SK-N-DZ (cell line): ENCODE results near the gene DCAF5.

ENCODE experiments used
- DNase-seq: peaks from one replicate; pipeline ENCODE4 v3.0.0-alpha.2; 2015; ENCODE audit warnings: low spot score
- small RNA-seq, 2 experiments: library from RNA; depleted of rRNA; stranded (forward); fragments of <200 nt; gene quantifications; one replicate each; pipeline ENCODE3, GENCODE V24; 2014

Gene DCAF5

DNA sequence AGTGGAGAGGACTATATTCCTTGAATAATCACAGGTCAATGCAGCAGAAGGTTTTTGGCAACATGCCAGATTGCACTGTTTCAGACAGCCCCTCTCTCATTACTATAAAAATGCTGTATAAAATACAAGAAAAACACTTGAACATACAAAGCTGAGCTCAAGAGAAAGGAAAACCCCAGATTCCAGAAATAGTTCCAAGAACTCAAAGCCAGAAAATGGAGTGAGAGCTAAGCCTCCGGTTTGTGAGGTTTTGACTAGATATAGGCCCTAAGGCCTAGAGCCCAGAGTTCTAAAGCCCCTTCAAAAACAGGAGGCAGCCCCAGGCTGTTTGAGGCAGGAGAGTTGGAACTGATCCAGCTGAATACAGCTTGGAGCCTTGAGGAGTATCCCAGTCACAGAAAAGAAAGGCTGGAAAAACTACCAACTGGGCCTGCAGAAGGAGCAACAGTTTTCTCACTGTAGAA, 144.5 kb downstream of the DCAF5 start:
- DNase-seq = no peak

DNA sequence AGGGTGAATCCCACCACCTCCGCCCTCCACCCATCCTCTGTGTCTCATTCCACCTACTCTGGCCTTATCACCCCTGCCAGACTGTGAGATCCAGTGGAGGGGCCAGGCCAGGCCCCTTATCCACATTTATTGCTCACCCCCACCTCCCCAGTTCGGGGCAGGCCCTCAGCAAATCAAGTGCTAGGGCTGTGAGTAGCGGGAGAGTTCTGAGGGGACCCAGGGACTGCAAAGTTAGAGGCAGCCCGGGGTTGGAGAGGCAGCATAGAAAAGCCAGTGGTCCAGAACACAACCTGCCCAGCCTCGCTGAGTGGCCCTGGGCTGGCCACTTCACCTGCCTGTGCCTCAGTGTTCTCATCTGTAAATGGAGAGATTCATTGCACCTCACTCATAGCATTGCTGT, 146.6 kb downstream of the DCAF5 start:
- DNase-seq = no peak

DNA sequence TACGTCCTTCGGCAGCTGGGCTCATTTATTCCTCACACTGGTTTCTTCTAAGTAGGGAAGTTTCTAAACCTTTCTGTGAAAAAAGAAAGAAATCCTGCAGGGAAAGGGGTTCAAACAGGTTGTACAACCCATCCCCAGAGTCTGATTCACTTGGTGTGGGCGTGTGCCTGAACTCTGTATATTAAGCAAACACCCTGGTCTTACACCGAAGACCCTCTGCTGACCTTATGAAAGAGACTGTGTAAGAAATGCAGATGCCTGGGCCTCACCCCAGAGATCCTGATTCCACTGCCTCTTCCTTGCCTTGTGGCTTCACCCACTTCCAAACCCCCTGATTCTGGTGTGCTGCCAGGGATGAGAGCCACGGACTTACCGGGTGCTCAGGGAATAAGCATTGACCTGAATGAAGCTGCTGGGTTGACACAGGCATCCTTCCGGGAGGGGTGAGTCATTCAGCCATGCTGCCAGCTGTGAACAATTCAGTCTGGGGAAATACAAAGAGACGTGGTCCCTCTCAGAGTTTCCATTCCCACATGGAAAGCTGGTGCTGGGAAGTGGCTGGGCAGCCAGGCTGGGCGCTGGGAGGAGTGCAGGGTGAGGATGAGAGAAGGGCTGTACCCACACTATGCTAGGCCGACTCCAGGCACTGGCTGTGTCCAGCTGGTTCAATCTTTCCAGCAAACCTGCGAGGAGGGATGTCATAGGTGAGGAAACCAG, 147.3 kb downstream of the DCAF5 start:
- DNase-seq = no peak

DNA sequence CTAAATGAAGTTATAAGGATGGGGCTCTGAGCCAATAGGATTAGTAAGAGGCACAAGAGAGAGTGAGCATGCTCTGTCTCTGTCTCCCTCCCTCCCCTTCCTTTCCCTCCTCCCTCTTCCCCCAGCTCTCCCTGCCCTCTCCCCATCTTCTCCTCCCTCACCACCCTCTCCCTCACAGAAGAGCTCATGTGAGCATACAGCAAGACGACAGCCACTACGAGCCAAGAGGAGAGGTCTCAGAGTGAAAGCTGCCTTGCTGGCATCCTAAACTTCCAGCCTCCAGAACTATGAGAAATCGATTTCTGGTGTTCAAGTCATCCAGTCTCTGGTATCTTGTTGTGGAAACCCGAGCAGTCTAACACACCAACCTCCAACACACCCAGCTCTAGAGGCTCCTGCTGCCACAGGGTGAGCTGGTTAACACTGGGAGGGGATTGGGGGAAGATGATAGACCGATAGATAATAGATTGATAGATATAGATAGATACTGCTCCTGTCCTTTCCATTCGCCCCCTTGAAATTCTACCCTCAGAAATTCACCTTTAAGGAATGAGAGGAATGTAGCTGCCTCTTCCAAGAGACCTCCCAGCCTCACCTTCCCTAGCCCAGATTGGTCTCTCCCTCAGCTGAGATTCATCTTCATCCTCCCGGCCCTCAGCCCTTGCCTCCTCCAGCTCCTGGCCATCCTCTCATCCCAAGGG, 148.0 kb downstream of the DCAF5 start:
- peak; percentile 70 for DNase-seq

DNA sequence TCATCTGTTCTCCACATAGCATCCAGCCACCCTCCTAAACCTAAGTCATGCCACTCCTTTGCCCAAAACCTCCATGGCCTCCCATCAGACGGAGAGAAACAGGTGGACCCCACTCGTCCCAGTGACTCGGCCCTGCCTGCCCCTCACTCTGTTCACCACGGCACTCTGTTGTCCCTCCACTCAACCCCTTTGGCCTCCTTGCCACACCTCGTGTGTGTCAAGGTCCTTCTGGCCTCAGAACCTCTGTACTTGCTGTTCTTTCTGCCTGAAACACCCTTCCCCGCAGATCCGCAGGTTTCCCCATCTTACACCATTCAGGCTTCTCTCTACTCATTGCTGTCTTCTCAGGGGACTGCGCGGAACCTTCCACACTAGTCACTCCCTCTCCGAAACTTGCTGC, 149.3 kb downstream of the DCAF5 start:
- DNase-seq = no peak

DNA sequence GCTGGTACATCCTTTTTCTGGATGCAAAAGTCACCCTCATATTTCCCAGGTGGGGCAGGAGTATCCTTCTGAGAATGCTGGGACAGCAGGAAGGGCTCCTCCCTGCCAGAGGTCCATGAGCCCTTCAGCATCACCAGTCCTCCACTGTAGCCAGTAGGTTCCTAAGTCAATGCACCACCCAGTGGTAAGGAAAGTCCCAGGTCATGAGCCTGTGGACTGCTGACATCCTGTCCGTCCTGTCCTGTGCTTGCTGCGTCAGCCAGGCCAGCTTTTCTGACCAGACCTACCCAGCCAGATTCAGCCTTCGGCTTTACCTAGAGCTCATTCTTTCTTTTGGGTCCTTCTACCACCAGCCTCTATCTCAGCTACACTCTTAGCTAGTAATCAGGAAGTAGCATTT, 150.8 kb downstream of the DCAF5 start:
- peak; percentile 40 for DNase-seq

DNA sequence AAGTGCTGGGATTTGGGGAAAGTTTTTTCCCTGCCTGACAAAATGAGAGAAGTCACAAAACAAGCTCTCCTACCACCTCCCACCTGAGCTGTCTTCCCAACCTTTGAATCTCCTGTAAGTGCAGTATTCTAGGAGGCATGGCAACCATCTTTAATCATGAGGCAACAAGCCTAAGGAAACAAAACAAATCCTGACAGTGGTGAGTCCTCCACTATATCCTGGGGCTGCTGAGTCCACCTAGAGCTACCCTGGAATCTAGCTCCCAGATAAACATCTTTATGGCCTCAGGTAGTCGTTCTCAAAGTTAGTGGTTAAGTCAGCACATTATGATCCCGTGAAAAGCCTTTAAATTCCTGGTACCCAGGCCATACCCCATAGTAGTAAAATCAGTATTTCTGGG, 151.5 kb downstream of the DCAF5 start:
- DNase-seq = no peak

Small RNA genes lying within 50 kb of the gene (small RNA-seq; reads per million reads assigned to genes)
- 0 reads per million in 2 experiments for gene RF00019
- 0 reads per million in 2 experiments for gene RPS29P1
